Measurements from ENCODE around the gene ZNF444. TPM values are rescaled to one million over a fixed set of nuclear protein-coding genes. Genes with fewer than 3 reads are reported as not detected.

ZNF444 gene
- polyA plus RNA-seq, 2 of the 4 experiments (the other 2 are of a cell fraction), result 16.5 to 26.2 TPM

- ATAC-seq (no peak), FAIRE-seq (no peak), DNase-seq (ENCODE audit: low read depth in 1 of 2, low spot score in 1 of 2) (no peak)
- H3K27ac ChIP-seq, result no peak overlapping the region
- H3K4me2 ChIP-seq, result no peak overlapping the region
- no peaks in the 10 kb centered on the region for H3K4me1 ChIP-seq
- POLR2A ChIA-PET, result no interaction called here
- H3K4me3 ChIP-seq, result no peak overlapping the region
- 70% methylated on average over 18 of the region's 18 CpGs for WGBS (ENCODE audit: missing lambda C conversion rate)
- CTCF ChIA-PET, result interaction anchor here (0.5 to 2.3 kb wide), 3 partner anchors 12 to 147 kb away, joined by 3 to 9 read pairs (median 3); no protein-coding TSS in a partner anchor
- H3K9me3 ChIP-seq, result no peaks in the 10 kb centered on the region
- TF ChIP-seq HOXB13 (CRISPR knock-in tag; IDR thresholded peaks at IDR 0.05; ENCODE audit: low read depth), result no peak
- TF ChIP-seq FOXS1 (CRISPR knock-in tag; IDR thresholded peaks at IDR 0.05), result no peak
- no peak for TF ChIP-seq EP300 (IDR thresholded peaks at IDR 0.05)
- no peak for TF ChIP-seq MAZ (IDR thresholded peaks at IDR 0.05; ENCODE audit: borderline replicate concordance, low read depth, low read length)
- no peak for TF ChIP-seq ELK1 (IDR thresholded peaks at IDR 0.05; ENCODE audit: low read depth, low read length)
- no peak for TF ChIP-seq NFE2L2 (conservative IDR thresholded peaks at IDR 0.05; ENCODE audit: low read length)
- TF ChIP-seq REST (IDR thresholded peaks at IDR 0.05), result no peak
- TF ChIP-seq JUN (IDR thresholded peaks at IDR 0.05), result no peak
- no peak for TF ChIP-seq KDM5A (IDR thresholded peaks at IDR 0.05)
- no peak for TF ChIP-seq NPAS2 (CRISPR knock-in tag; IDR thresholded peaks at IDR 0.05; ENCODE audit: borderline replicate concordance)
- no peak for TF ChIP-seq FOSB (CRISPR knock-in tag; IDR thresholded peaks at IDR 0.05)
- no peak for TF ChIP-seq TP53 (CRISPR knock-in tag; IDR thresholded peaks at IDR 0.05)
- no peak for TF ChIP-seq KDM1A (IDR thresholded peaks at IDR 0.05; ENCODE audit: low read depth)
- TF ChIP-seq ZC3H11A (IDR thresholded peaks at IDR 0.05), result no peak
- TF ChIP-seq CEBPB (IDR thresholded peaks at IDR 0.05), result no peak
- no peak for TF ChIP-seq HOXA7 (CRISPR knock-in tag; IDR thresholded peaks at IDR 0.05)
- TF ChIP-seq JUNB (IDR thresholded peaks at IDR 0.05), result no peak
- no peak for TF ChIP-seq MAFK (IDR thresholded peaks at IDR 0.05; ENCODE audit: partially characterized antibody)
These were observed 35.8 kb downstream of the ZNF444 start for GRCh38 chr19:56176881-56177280.

GRCh38 chr19:56177564-56178243 is 36.6 kb downstream of the ZNF444 start:
- ChIA-PET POLR2A (no interaction called here), CTCF (interaction anchor here (1.0 to 1.1 kb wide), 2 partner anchors 9 to 114 kb away, joined by 3 to 6 read pairs; no protein-coding TSS in a partner anchor)
- Histone ChIP-seq H3K9me3 (no peaks in the 10 kb centered on the region), H3K27ac (no peak overlapping the region), H3K4me2 (no peak overlapping the region), H3K4me3 (no peak overlapping the region), H3K4me1 (no peaks in the 10 kb centered on the region)
- ATAC-seq (no peak), DNase-seq (ENCODE audit: low read depth in 1 of 2, low spot score in 1 of 2) (no peak), FAIRE-seq (no peak)
- TF ChIP-seq ZFP36 (IDR thresholded peaks at IDR 0.05; ENCODE audit: borderline replicate concordance, partially characterized antibody) (peak; percentile 69), POLR2A (IDR thresholded peaks at IDR 0.05; ENCODE audit: low read length) (no peak), EHF (CRISPR knock-in tag; IDR thresholded peaks at IDR 0.05) (no peak), E2F6 (IDR thresholded peaks at IDR 0.05; ENCODE audit: borderline replicate concordance, low read depth) (no peak)
- WGBS (ENCODE audit: missing lambda C conversion rate), result 30% methylated on average over 11 of the region's 11 CpGs

Measured in A549 (cell line).